GM21723 (cell line): ENCODE measurements around the gene ALX3.
A peak's percentile ranks its signal among the peaks of the same experiment; 100 is the strongest.

Source experiments
- ATAC-seq: cut with Tn5 transposase; IDR thresholded peaks from one replicate; pipeline ENCODE4 v1.9.1; 2021; ENCODE audit warnings: mild to moderate bottlenecking, moderate library complexity; ENCODE audit not compliant: unreplicated experiment

Gene ALX3

DNA sequence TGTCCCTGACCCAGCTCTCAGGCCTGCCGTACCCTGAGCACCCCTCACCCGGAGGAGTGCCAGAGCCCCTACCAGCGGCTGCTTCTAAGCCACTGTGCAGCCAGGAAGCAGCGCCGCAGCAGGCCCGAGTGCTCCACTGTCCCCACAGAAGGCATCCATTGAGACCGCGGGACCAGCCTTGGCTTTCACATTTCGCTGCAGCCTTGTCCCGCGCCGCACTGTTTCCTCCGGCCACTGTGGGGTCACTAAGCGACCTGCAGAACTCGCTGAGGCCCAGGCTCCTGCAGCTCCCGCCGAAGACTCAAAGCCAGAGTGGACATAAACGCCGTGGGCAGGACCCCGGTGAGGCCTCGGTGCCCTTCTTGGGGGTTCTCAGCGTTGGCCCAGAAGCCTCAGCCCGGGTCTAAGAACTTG lies 3.0 kb downstream of the ALX3 start:
- no peak for ATAC-seq

GRCh38 chr1:110065841-110066240 lies 4.6 kb downstream of the ALX3 start:
- no peak for ATAC-seq

GRCh38 chr1:110064576-110065337 lies 5.7 kb downstream of the ALX3 start:
- ATAC-seq: no peak

GRCh38 chr1:110063781-110064180 lies 6.7 kb downstream of the ALX3 start:
- no peak for ATAC-seq

DNA sequence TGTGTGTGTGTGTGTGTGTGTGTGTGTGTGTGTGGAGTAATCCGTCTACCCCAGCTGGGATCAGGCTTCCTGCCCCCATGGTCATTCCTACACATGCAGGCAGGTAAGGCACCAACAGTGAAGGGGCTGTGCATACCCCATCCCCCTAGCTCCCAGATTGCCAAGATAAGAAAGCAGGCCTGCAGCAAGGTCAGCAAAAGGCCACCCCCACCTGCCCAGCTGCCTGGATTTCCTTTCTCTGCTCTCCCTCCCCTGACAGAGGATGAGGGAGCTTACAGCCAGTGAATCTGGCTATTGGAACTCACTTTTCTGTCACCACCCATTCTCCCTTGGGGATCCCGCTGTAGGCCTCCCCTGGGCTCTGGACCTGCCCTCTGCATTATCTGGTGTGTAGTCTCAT lies 7.9 kb downstream of the ALX3 start:
- ATAC-seq: no peak

DNA sequence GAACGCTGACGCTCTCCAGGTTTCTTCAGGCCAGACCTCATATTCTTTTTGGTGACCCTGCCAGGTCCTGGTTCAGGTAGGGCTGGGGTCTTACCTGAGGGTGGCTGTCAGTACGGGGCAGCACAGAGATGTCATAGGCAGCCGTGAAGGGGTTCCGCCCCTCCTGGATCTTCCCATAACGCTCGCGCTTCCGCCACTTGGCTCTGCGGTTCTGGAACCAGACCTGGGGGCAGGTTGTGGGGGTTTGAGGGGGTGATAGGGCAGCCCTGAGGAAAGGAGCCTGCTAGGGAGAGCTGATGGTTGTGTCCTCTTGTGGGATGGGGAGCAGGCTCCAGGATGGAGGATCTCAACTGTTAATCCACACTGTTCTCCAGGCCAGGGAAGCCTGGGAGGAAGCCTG lies 9.1 kb downstream of the ALX3 start:
- no peak for ATAC-seq

DNA sequence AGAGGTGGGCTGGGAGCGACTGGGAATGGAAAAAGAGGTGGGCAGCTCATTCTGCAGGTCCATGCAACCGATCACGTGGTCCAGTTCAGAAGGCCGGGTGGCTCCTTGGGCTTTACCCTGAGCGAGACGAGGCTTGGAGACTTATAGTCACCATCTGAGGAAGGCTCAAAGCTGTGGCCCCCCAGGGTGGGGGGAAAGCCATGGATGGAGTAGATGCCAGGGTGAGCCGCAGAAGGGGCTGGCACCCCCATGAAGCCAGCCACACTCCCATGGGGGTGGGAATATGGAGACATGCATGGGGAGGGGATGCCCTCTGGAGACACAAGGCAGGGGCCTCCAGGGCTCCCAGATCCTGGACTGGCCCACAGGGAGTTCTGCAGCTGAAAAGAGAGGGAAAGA lies 9.8 kb downstream of the ALX3 start:
- no peak for ATAC-seq

DNA sequence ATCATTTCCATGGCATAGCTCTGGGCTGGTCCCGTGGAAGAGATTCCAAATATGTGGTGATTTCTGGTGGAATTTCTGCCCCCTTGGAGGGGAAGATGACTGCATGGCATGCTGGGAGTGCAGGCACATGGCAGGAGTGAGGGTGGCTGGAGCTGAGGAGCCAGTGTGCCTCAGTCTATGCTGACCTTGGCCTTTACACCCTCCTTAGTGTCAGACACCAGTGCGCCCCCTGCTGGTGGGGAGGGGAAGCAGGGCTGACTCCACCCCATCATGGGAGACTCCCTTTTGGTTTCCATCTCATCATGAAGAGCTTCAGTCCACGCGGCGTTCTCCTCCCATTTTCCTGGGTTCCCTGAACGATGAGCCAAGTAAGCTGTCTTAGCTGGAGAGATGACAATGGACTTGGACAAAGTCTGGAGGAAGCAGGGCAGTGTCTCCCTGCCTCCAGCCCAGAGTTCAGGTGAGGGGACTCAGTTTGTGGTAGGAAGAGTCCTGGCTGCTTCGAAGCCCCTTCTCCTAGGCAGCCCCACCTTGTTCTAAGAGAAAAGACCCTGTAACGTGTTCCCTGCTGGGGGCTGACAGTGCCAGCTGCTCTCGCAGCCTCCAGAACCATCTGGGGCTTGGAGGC lies 10.3 kb downstream of the ALX3 start:
- peak; percentile 76 for ATAC-seq

- no peak for ATAC-seq
Observed at GRCh38 chr1:110059133-110059863, 11.2 kb downstream of the ALX3 start.

- no peak for ATAC-seq
Observed at GRCh38 chr1:110058591-110058990, 11.9 kb downstream of the ALX3 start.

DNA sequence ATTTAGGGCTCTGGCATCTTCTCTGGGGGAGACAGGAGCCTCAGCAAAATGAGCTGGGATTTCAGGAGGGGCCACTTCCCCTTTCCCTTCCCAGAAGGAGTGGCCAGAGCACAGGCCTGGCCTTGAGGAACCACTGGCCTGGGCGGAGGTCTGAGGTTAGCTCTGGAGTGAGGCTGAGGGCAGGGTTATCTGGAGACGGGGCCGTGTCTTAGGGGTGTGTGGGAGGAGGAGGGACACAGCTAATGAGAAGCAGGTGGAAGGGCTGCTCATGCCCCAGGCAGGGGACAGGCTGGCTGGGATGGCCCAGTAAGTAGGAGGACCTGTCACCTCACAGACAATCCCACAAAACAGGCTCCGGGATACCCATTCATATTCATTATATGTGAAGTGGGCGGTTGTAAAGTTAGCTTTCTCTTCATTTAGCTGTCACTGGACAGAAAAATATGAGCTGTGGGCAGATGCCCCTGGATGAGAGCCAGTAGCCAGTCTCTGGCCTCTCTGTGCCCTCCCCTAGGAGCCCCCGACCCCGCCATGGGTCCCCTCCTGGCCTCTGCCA lies 12.4 kb downstream of the ALX3 start:
- no peak for ATAC-seq

- ATAC-seq: no peak
Observed at GRCh38 chr1:110056776-110057175, 13.7 kb downstream of the ALX3 start.

DNA sequence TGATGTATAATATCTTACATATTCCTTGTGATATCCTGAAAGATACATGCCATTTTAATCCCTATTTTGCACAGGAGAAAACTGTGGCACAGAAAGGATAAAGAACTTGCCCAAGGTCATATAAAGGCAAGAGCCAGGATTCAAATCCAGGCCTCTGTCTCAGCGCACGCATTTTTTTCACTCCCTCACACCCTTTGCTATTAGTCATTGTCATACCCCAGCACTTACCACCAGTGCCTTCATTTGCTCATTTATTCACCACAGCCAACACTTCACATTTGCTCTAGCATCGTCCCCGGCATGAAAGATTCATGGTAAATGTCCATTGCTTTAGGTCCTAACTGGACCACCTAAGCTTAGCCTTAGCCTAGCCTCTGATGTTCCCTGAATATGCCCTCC lies 14.2 kb downstream of the ALX3 start:
- no peak for ATAC-seq

GRCh38 chr1:110055493-110056284 lies 14.8 kb downstream of the ALX3 start:
- ATAC-seq: no peak

GRCh38 chr1:110053552-110054428 lies 16.7 kb downstream of the ALX3 start:
- ATAC-seq: no peak

DNA sequence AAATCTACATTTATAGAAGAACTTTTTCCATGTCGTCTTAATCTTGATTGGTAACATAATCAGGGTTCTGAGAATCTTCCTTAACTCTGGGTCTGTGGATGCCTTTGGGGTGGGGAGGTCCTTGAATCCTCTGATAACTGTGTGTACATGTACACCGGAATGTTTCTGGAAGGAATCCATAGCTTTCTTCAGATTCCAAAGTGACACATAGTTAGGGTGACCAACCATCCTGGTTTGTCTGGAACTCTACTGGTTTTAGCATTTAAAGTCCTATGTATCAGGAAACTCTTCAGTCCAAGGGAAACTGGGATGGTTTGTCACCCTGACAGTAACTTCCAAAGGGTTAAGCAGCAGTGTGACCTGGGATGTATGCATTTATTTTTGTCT lies 19.2 kb downstream of the ALX3 start:
- no peak for ATAC-seq

GRCh38 chr1:110050602-110051261 lies 19.7 kb downstream of the ALX3 start:
- ATAC-seq: no peak

GRCh38 chr1:110049801-110050601 lies 20.5 kb downstream of the ALX3 start:
- no peak for ATAC-seq
